Endothelial cell of umbilical vein (primary cell): ENCODE results near the gene CYP3A4.
"Not testable (repeated sequence)": the region's sequence is repeated elsewhere in the genome, so short reads cannot be mapped to it uniquely, and the experiment has no call there.

Experiments used
- CTCF ChIP-seq, 2 donors: IDR thresholded peaks; 1 replicate in 1 of 2; 2 replicates in 1 of 2; pipeline ENCODE4 v1.5.1; 2011; ENCODE audit warnings: low read length in 2 of 2, mild to moderate bottlenecking in 2 of 2, moderate library complexity in 2 of 2, control low read depth in 1 of 2, inconsistent platforms in 1 of 2, low read depth in 1 of 2; ENCODE audit not compliant: insufficient read depth in 1 of 2; ENCODE audit errors: extremely low read depth in 1 of 2
- POLR2A ChIP-seq: IDR thresholded peaks from 2 replicates; pipeline ENCODE4 v1.6.1; 2012; ENCODE audit warnings: low read depth, mild to moderate bottlenecking, control low read depth, low read length

DNA sequence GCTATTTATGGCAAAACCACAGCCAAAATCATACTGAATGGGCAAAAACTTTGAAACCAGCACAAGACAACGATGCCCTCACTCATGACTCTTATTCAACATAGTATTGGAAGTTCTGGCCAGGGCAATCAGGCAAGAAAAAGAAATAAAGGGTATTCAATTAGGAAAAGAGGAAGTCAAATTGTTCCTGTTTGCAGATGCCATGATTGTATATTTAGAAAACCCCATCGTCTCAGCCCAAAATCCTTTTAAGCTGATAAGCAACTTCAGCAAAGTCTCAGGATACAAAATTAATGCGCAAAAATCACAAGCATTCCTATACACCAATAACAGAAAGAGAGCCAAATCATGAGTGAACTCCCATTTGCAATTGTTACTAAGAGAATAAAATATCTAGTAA is 38.6 kb downstream of the CYP3A4 start:
- TF ChIP-seq CTCF (IDR thresholded peaks at IDR 0.05; ENCODE audit: extremely low read depth in 1 of 2, insufficient read depth in 1 of 2, low read depth in 1 of 2, low read length in 2 of 2); POLR2A: not testable (repeated sequence)
